ENCODE measurements around the gene TOMM6. TPM values are rescaled to one million over a fixed set of nuclear protein-coding genes. Genes with fewer than 3 reads are reported as not detected.

TOMM6 gene
- total RNA-seq, 1 donor from 2014 or later = 226 TPM

GRCh38 chr6:41780551-41781365 lies 6.7 kb upstream of the TOMM6 start, which contains the start of gene PRICKLE4:
TSS of gene PRICKLE4 (plus strand) at chr6:41780782. CDS start at chr6:41783474, 2,692 bp downstream.
- DNase-seq (ENCODE audit: missing footprints) = peak; percentile 76
- peak; percentile 36 for ATAC-seq
- intact Hi-C loops (cut with DNase I) = loop anchor here (1.0 to 10.0 kb wide), 4 partner anchors 157 to 1104 kb away; no protein-coding TSS in a partner anchor

GRCh38 chr6:41781366-41781730 lies 6.1 kb upstream of the TOMM6 start:
- no peak for DNase-seq (ENCODE audit: missing footprints)
- no peak for ATAC-seq
- intact Hi-C loops (cut with DNase I) = loop anchor here (10.0 kb wide), 1 partner anchor 1103 kb away; no protein-coding TSS in a partner anchor

- DNase-seq (ENCODE audit: missing footprints) = no peak
- intact Hi-C loops (cut with DNase I) = loop anchor here (10.0 kb wide), 1 partner anchor 1102 kb away; no protein-coding TSS in a partner anchor
- no peak for ATAC-seq
Measured at GRCh38 chr6:41783106-41783780, 4.3 kb upstream of the TOMM6 start.

- DNase-seq (ENCODE audit: missing footprints) (no peak), ATAC-seq (no peak)
- intact Hi-C loops (cut with DNase I) = loop anchor here (5.0 to 10.0 kb wide), 3 partner anchors 113 to 1100 kb away; partner anchors contain the start of genes MRPS10 and USP49
Measured at GRCh38 chr6:41784581-41785171, 2.8 kb upstream of the TOMM6 start.

- intact Hi-C loops (cut with DNase I) = loop anchor here (5.0 to 10.0 kb wide), 3 partner anchors 112 to 1100 kb away; partner anchors contain the start of genes MRPS10 and USP49
- DNase-seq (ENCODE audit: missing footprints) (no peak), ATAC-seq (no peak)
Measured at GRCh38 chr6:41785254-41785653, 2.2 kb upstream of the TOMM6 start.

GRCh38 chr6:41785689-41786450 lies 1.6 kb upstream of the TOMM6 start:
- intact Hi-C loops (cut with DNase I) = loop anchor here (2.0 to 10.0 kb wide), 5 partner anchors 51 to 1099 kb away; partner anchors contain the start of genes MRPS10, TFEB and USP49
- ATAC-seq (peak; percentile 0), DNase-seq (ENCODE audit: missing footprints) (no peak)

GRCh38 chr6:41786451-41787218 lies 859 bp upstream of the TOMM6 start:
- ATAC-seq = peak; percentile 93
- intact Hi-C loops (cut with DNase I) = loop anchor here (1.0 to 10.0 kb wide), 6 partner anchors 52 to 1098 kb away; partner anchors contain the start of genes BYSL, MED20, MRPS10 and TFEB

GRCh38 chr6:41789390-41789724 lies 1.9 kb downstream of the TOMM6 start:
- intact Hi-C loops (cut with DNase I) = loop anchor here (5.0 to 10.0 kb wide), 3 partner anchors 108 to 1095 kb away; partner anchors contain the start of genes MRPS10 and USP49
- no peak for DNase-seq (ENCODE audit: missing footprints)

More at GRCh38 chr6:41786451-41787218, 859 bp upstream of the TOMM6 start:
- DNase-seq (ENCODE audit: missing footprints) = peak; percentile 94

GRCh38 chr6:41790045-41790444 lies 2.6 kb downstream of the TOMM6 start:
- DNase-seq (ENCODE audit: missing footprints) (no peak), ATAC-seq (no peak)
- intact Hi-C loops (cut with DNase I) = no loop called here

More at GRCh38 chr6:41789390-41789724, 1.9 kb downstream of the TOMM6 start:
- ATAC-seq = no peak

- DNase-seq (ENCODE audit: missing footprints) = no peak
- intact Hi-C loops (cut with DNase I) = no loop called here
- no peak for ATAC-seq
Measured at GRCh38 chr6:41791305-41791704, 3.8 kb downstream of the TOMM6 start.

- DNase-seq (ENCODE audit: missing footprints) = peak; percentile 70
- intact Hi-C loops (cut with DNase I) = no loop called here
- no peak for ATAC-seq
Measured at GRCh38 chr6:41791984-41792383, 4.5 kb downstream of the TOMM6 start.

GRCh38 chr6:41796474-41796873 lies 9.0 kb downstream of the TOMM6 start:
- DNase-seq (ENCODE audit: missing footprints) (no peak), ATAC-seq (no peak)
- intact Hi-C loops (cut with DNase I) = no loop called here

- peak; percentile 46 for DNase-seq (ENCODE audit: missing footprints)
- intact Hi-C loops (cut with DNase I) = no loop called here
Measured at GRCh38 chr6:41798901-41799558, 11.5 kb downstream of the TOMM6 start.

GRCh38 chr6:41799559-41799911 lies 12.0 kb downstream of the TOMM6 start:
- ATAC-seq (no peak), DNase-seq (ENCODE audit: missing footprints) (no peak)
- intact Hi-C loops (cut with DNase I) = no loop called here

More at GRCh38 chr6:41798901-41799558, 11.5 kb downstream of the TOMM6 start:
- no peak for ATAC-seq

- no peak for DNase-seq (ENCODE audit: missing footprints)
- intact Hi-C loops (cut with DNase I) = no loop called here
- no peak for ATAC-seq
Measured at GRCh38 chr6:41801380-41801779, 13.9 kb downstream of the TOMM6 start.

GRCh38 chr6:41805830-41806774 lies 18.6 kb downstream of the TOMM6 start:
- no peak for DNase-seq (ENCODE audit: missing footprints)
- ATAC-seq = peak; percentile 16
- intact Hi-C loops (cut with DNase I) = no loop called here

Measured in Right ventricle myocardium inferior (tissue), 1 donor.